Left cardiac atrium (tissue), 4 donors: ENCODE measurements around the gene GPHN. TPM values are rescaled to one million over a fixed set of nuclear protein-coding genes. Genes with fewer than 3 reads are reported as not detected.
"Not testable (repeated sequence)": the region's sequence is repeated elsewhere in the genome, so short reads cannot be mapped to it uniquely, and the experiment has no call there.

Experiments
- ATAC-seq, 2 donors: fragments of 200-7000 bp; cut with Tn5 transposase; one replicate each; pipeline ENCODE4 v1.9.1; 2020; ENCODE audit warnings: mild to moderate bottlenecking in 2 of 2, moderate library complexity in 2 of 2
- DNase-seq: peaks from one replicate; pipeline ENCODE4 v3.0.0-alpha.2; 2020
- intact Hi-C, 2 donors: fragments of 100-400 bp; cut with DNase I; formaldehyde crosslinking; loops; one replicate each; pipeline versions ENCODE4 v1.14.1 to v1.15.1; 2022 to 2023
- total RNA-seq, 2 donors: library from RNA; stranded (reverse); fragmentation: NEBNext Ultra II Directional; extraction: Animal tissue kit (Norgen Biotek cat#: 25700); gene quantifications; one replicate each; pipeline ENCODE4 v1.2.1, GENCODE V29; 2021
- donor health status: DM: no; HTN: yes; CAD: no.
- donor health status: DM: no; HTN: yes; CAD: no; lungs with severe emphysema.
- donor health status: DM: yes; HTN: yes; CAD: no.
- donor health status: Dilated cardiomyopathy.

GPHN gene
- total RNA-seq, 2 donors from 2014 or later, result 19.9 to 27.8 TPM

DNA sequence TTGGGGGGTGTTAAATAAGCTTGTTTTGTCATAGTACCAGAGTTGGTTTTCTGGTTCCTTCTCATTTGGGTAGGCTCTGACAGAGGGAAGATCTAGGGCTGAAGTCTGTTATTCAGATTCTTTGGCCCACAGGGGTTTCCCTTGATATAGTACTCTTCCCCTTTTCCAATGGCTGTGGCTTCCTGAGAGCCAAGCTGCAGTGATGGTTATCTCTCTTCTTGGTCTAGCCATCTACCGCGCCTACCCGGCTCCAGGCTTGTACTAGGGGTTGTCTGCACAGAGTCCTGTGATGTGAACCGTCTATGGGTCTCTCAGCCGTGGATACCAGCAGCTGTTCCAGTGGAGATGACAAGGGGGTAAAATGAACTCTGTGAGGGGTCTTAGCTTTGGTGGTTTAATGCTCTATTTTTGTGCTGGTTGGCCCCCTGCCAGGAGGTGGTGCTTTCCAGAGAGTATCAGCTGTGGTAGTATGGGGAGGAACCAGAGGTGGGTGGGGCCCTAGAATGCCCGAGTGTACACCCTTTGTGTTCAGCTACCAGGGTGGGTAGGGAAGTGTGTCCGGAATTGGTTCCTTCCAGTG lies 209.7 kb downstream of the GPHN start:
- DNase-seq, result no peak
- intact Hi-C loops, result no loop called here
- ATAC-seq, result no peak

DNA sequence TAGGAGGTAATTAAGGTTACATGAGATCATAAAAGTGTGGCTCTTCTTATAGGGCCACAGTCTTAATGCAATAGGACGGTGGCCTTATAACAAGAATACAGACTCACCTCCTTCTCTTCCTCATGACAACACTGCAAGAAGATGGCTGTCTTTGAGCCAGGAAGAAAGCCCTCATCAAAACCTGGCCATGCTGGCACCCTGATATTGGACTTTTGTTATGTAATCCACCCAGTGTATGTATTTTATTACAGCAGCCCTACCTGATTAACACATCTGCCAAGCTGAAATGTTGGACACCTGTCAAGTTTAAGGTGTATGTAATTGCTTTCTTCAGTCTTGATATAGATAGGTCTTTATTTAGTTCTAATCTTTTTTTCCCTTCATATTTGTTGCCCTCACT lies 217.0 kb downstream of the GPHN start:
- ATAC-seq (no peak), DNase-seq (no peak)
- intact Hi-C loops, result no loop called here

DNA sequence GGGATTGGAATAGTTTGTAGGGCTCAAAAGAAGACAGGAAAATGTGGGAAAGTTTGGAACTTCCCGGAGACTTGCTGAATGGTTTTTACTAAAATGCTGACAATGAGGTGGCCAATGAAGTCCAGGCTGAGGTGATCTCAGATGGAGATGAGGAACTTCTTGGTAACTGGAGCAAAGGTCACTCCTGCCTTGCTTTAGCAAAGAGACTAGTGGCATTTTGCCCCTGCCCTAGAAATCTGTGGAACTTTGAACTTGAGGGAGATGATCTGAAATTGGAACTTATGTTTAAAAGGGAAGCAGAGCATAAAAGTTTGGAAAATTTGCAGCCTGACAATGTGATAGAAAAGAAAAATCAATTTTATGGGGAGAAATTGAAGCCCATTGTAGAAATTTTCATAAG lies 223.4 kb downstream of the GPHN start:
- intact Hi-C loops, DNase-seq, ATAC-seq: not testable (repeated sequence)

DNA sequence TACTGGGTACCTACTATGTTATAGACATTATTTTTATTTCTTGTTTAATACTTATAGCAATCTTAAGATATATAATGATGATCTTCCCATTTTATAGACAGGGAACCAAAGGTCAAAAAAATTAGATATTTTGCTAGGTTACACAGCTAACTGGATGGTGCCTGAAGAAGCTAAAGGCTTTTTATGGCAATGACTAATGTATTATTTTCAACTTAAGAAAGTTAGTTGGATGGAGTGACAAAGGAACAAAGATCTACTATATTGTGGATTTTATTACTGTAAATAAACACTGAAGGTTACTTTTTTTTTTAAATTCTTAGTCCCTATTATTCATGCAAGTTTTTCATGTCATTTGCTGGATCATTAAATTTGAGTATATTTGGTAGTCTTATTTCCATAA lies 227.9 kb downstream of the GPHN start:
- DNase-seq, result no peak
- ATAC-seq, result no peak
- intact Hi-C loops, result no loop called here

DNA sequence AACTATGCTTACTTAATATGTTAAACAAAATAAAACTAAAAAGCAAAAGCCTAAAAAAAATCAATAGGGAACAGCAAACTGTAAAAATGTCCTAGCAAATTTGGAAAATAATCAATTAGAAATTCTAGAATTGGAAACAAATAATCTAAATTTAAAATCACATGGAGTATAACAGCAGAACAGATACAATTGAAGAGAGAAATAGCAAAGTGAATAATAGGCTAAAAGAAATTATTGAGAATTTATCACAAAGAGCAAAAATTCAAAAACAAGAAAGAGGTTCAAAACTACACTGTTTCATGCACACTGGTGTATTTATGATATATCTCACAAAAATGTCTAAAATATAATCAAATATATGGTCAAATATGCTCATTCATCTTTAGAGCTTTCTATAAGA lies 231.9 kb downstream of the GPHN start:
- ATAC-seq (no peak), DNase-seq (no peak)
- intact Hi-C loops, result loop anchor here in 1 of 2 donors (10.0 kb wide), 1 partner anchor 115 kb away; no protein-coding TSS in a partner anchor

DNA sequence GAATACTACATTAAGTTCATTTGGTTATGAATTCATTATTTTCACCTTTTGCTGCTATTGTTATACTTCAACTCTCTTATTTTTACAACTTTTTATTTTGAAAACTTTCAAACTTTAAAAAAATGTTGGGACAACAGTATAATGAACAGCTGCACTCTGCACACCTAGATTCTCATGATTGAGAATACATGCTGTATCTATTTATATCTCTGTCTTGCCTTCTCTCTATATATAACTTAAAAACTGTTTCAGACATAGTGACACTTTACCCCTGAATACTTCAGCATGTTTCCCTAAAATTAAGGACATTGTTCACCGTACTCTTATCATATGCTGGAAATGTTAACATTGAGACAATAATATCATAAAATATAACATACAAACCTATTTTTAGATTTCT lies 237.1 kb downstream of the GPHN start:
- intact Hi-C loops, result loop anchor here in 1 of 2 donors (10.0 kb wide), 1 partner anchor 120 kb away; no protein-coding TSS in a partner anchor
- no peak for ATAC-seq
- no peak for DNase-seq

DNA sequence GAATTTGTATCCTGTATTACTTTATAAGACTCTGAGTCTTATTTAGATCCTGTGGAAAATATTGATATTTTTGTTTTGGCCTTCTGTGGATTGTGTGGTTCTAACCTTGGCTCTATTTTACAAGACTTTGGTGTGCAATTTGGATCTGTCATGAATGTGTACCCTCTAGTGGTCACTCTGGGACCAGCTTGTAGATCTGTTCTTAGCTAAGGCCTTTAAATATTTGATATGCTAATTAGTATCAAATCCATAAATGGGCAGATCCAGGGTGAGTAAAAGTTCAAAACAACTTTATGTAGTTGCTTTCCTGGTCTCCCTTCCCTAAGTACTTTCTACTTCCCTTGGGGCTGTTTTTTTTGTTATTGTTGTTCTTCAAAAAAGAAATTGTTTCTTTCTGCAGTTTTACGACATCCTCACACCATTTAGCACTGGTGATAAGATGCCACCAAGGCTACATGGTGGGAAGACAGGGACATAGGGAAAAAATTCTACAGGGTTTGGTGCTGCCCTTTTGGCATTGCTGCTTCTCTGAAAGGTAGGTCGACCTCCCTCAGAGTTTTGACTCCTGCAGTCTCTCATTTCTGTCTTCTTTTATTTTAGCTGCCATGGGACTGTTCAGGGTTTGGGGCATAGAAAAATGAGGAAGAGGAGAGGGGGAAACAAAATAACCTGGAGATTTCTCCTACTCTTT lies 238.5 kb downstream of the GPHN start:
- peak in 1 of 2 donors; percentile 59 for ATAC-seq

DNA sequence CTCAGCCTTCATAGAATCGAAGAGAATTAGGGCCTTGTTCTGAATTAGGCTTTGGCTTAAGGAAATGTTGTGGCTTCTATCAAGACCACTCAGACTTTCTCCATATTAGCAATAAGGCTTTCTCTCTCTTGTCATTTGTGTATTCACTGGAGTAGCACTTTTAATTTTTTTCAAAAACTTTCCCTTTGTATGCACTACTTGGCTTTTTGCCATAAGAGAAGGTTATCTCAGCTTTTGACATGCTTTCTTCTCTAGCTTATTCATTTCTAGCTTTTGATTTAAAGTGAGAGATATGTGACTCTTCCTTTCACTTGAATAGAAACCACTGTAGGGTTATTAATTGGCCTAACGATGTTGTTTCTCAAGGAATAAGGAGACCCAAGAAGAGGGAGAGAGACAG lies 244.2 kb downstream of the GPHN start:
- intact Hi-C loops, result no loop called here
- no peak for ATAC-seq
- no peak for DNase-seq

More for the DNA sequence above, 238.5 kb downstream of the GPHN start:
- intact Hi-C loops, result loop anchor here in 1 of 2 donors (10.0 kb wide), 1 partner anchor 122 kb away; no protein-coding TSS in a partner anchor
- no peak for DNase-seq

DNA sequence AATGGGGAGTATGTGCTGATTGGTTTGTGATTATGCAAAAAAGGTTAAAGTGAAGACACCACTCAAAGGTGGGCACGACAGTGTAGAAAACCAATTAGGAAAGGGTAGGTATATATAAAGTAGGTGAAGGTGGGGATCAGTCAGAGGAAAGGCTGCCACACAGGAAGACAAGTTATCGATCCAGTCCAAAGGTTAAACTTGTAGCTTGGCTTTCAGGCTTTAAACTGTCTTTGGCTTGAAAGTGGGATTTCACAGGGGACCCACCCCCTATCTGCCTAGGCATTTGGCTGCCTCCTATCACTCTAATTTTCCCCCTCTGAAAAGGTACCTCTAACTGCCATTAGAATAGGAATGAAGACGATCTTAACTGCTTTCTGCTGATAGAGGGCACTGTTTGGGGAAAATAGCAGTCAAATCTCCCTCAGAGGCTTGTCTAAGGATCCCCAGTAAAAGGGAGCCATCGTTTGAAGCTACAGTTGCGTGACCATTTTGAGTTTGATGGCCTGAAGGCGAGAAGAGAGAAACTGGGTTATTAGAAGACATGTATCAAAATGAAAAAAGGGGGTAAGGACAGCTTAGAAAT lies 250.2 kb downstream of the GPHN start:
- no peak for ATAC-seq
- no peak for DNase-seq
- intact Hi-C loops, result no loop called here

DNA sequence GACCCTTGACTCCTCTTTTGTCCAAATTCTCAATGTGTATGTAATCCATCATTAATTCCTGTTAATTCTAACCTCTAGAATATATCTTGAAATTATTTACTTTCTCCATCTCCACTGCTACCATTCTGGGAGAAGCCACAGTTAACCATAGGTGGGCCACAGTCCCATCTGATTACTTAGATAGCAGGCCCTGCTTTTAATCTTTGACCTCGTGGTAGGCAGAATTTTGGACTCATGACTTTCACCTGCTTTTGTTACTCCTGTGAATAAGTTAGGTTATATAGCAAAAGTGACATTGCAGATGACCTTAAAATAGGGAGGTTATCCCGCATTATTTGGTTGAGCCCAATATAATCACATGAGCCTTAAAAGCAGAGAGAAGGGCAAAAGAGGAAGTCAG lies 264.2 kb downstream of the GPHN start:
- ATAC-seq, result no peak
- intact Hi-C loops, result no loop called here
- DNase-seq, result no peak

DNA sequence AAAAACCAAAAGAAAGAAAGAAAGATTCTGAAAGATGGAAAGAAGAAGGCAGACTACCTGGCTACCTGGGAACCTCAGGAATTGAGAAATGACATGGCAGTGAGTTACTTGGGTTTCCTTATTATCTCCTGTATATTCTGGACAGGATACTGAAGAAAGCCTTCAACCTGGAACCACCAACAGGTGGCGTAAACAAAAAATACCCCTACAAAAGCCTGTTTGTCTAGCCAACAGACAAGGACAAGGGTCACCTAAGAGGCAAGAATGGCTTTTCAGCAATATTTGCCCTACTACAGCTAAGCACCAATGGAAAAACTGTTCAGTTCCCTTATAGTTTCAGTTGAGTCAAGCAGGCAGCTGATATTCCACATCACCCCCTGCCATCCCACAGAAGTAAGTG lies 274.9 kb downstream of the GPHN start:
- intact Hi-C loops, result no loop called here
- no peak for ATAC-seq

DNA sequence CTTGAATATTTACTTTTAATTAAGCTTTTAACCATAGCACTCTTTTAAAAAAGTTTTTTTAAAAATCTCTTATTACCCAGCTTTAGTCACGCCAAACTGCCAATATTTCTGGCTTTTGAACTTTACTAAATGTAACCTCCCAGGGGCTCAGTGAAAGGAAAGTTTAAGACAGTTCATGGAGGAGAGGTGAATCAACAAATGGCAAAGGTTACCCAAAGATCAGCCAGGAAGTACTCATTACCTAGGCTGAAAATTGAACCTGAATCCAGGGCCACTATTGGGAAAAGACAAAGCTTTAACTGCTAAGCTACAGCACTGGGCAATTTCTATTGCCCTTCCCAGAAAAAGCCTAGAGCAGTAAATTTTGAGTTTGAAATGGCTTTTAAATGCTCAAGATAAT lies 282.2 kb downstream of the GPHN start:
- intact Hi-C loops, result no loop called here
- DNase-seq, result no peak
- no peak for ATAC-seq

More for the DNA sequence above, 274.9 kb downstream of the GPHN start:
- DNase-seq, result no peak

DNA sequence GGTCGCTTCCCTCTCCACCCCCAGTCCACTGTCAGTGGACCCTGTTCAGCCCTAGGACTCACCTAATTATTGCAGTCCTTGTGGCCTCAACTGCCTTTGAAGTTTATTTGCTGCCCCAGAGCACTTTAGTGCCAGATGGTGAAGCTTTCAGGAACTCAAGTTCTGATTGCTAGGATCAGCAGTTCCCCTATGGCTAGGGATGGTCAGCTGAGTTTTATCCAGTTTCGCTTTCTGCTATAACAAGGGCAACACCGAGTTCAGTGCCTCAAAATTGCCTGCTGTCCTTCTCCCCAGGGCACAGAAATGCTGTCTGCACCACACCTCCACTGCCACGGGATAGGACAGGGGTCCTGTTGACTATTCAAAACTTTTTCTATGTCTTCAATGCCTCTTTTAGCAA lies 295.0 kb downstream of the GPHN start:
- intact Hi-C loops, result no loop called here
- ATAC-seq (no peak), DNase-seq (no peak)

DNA sequence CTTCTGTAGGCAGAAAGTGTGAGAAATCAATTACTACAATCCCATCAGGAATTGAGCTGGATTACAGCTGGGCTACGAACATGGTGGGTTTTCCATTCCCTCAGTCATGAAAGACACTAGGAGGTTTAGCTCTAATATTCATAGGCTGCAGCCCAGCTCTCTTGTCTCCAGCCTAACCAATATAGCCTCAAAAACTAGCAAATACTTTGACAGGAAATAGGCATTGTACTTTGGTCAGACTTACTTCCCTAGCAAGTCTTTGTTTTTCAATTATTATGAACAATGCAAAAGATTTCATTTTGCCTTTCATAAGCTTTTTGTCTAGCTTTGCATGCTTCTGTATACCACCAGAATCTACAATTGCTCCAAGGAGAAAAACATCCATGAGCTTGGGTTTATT lies 296.2 kb downstream of the GPHN start:
- DNase-seq (no peak), ATAC-seq (no peak)
- intact Hi-C loops, result no loop called here

DNA sequence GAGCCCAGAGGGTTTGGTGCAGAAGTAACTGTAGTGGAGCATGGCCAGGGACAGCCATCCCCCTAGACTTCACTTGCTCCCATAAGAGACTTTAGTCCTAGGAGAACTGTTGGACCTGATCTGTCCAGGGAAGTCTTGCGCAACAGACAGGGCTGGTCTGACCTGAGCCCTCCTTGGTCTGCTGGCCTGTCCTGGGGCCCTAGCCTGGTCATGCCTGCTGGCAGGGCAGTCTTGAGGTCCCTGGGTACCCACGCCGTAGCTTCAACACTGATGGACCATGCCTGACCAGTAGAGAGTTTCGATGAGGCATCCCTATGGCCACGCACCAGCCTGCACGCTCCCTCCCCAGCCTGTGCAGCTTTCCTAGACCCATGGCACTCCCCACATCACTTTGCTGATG lies 305.7 kb downstream of the GPHN start:
- intact Hi-C loops, result no loop called here
- ATAC-seq (no peak), DNase-seq (no peak)

DNA sequence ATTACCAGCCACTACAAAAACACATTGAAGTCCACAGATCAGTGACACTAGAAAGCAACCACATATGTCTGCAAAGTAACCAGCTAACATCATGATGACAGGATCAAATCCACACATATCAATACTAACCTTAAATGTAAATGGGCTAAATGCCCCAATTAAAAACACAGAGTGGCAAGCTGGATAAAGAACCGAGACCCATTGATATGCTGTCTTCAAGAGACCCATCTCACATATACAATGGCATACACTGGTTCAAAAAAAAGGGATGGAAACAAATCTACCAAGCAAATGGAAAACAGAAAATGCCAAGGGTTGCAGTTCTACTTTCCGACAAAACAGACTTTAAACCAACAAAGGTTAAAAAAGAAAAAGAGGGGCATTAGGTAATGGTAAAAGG lies 307.7 kb downstream of the GPHN start:
- ATAC-seq, result no peak
- DNase-seq, result no peak
- intact Hi-C loops, result no loop called here

DNA sequence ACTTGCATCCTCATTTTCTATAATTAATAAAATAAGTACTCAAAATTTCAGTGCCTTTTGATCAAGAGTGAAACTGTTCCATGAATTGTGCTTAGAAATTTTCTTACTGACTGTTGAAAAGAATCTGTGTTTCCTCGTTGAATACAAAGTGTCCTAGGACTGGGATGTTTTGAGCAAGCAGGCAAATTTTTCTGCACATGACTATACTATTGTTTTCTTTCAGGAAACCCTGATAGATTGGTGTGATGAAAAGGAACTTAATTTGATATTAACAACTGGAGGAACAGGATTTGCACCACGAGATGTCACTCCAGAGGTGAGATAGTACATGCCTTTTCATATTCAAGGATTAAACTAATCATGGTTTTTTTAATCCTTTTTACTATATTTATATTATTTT lies 316.3 kb downstream of the GPHN start:
- DNase-seq, result no peak
- no peak for ATAC-seq
- intact Hi-C loops, result no loop called here

DNA sequence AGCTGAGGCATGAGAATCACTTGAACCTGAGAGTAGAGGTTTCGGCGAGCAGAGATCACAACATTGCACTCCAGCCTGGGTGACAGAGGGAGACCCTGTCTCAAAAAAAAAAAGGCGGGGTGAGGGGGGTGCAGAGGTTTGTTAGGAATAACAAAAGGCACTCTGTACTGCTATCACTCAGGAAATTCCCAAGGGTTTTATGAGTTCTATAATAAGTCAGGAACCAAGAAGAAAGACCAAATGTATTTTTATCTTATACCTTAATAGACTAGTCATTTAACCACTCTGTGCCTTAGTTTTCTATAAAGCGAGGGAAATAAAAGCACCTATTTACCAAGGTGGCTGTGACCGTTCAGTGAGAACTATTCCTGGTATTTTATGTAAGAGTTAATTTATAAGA lies 319.2 kb downstream of the GPHN start:
- intact Hi-C loops, result no loop called here
- ATAC-seq (no peak), DNase-seq (no peak)

DNA sequence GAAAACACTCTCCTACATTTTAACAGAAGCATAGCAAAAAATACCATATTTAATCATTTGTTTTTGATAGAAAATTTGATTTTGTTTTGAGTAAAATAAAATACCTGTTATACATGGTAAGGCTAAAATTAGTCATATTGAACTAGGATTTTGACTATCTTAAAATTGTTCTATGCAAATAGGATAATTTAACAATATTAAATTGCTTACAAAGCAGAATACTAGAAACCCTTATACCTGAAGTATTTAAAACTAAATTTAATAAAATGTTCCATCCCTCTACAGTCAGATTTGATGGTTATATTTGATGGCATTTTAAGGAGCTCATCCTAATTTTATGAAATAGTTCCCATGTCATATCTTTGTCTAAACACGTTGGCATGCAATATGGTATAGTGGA lies 323.2 kb downstream of the GPHN start:
- no peak for DNase-seq
- no peak for ATAC-seq
- intact Hi-C loops, result no loop called here

DNA sequence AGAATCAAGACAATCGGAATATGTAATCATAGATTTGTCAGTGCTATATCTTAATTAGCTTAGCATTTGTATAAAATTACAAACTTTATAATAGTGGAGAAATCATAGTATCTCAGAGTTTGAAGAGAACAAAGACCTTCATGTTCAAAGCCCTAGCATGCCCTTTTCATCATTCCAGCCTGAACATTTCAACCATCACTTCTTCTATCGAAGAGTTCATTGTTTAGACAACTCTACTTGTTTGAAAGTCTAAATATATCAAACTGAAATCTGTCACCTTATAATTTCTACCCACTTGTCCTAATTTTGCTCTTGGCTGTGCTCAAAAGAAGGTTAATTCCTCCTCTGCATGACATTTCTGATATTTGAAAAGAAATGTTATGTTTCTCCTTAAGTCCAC lies 325.9 kb downstream of the GPHN start:
- intact Hi-C loops, result no loop called here
- no peak for ATAC-seq

DNA sequence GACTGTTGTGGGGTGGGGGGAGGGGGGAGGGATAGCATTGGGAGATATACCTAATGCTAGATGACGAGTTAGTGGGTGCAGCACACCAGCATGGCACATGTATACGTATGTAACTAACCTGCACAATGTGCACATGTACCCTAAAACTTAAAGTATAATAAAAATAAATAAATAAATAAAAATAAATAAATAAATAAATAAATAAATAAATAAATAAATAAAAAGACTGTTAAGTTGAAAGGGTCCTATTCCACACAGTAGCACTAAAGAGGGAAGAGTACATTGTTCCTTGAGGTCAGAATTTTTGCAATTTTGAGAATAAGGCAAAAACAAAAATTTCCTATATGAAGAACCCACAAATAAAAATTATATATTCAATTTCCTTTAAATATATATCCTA lies 329.5 kb downstream of the GPHN start:
- ATAC-seq, DNase-seq, intact Hi-C loops: not testable (repeated sequence)

More for the DNA sequence above, 325.9 kb downstream of the GPHN start:
- no peak for DNase-seq
